ENCODE measurements around the gene WDR90.

- TF ChIP-seq GATA3 (IDR thresholded peaks at IDR 0.05; ENCODE audit: low read depth, low read length) (no peak), GATA2 (IDR thresholded peaks at IDR 0.05; ENCODE audit: low read depth, low read length) (no peak)
These were observed 28.3 kb upstream of the WDR90 start for GRCh38 chr16:620700-621525.

Measured in SH-SY5Y (cell line).